Measurements from ENCODE around the gene AAR2.

AAR2 gene

GRCh38 chr20:36218380-36219064 is 17.8 kb upstream of the AAR2 start:
- no peak for DNase-seq

DNA sequence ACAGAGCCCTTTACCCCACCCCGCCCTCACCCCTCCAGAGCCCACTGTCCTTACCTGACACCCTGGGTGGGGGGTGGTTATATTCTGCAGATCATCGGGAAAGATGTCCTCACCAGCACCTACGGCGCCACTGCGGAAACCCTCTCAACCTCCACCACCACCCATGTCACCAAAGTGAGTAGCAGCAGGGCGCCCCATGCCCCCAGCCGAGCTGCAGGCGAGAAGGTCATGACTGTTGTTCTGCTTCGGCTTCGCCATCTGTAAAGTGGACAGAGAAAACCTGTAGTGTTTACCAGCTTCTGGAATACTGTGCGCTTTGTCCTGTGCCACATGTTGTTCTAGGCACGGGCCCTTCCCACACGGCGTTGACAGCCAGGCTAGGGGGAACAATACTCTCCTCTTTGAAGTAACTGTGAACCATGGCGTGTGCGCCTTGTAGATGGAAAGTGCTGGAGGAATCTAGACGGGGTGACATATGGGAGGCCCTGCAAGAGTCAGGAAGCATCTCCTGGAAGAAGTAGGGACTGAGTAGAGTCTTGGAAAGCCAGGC is 16.5 kb upstream of the AAR2 start:
- DNase-seq = no peak

- no peak for DNase-seq
Measured at GRCh38 chr20:36225666-36226065, 10.6 kb upstream of the AAR2 start.

GRCh38 chr20:36228770-36229169 is 7.5 kb upstream of the AAR2 start:
- no peak for DNase-seq

DNA sequence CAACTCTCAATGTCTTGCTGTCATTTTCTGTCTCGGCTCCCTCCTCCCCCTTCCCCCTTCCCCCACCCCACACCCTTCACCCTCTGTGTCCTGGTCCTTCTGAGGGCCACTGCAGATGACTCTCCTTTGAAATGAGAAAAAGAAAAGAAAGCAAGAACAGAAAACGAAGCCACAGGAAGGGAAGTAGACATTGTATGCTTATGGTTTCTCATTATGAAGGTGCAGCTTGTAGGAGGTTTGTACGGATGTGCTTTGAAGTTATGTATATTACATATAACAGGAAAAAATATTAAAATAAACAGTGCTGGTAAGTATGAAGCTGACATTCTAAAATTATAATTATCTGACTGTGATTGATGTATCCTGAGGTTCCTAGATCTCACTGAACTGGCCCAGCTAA is 6.3 kb upstream of the AAR2 start:
- DNase-seq = no peak

DNA sequence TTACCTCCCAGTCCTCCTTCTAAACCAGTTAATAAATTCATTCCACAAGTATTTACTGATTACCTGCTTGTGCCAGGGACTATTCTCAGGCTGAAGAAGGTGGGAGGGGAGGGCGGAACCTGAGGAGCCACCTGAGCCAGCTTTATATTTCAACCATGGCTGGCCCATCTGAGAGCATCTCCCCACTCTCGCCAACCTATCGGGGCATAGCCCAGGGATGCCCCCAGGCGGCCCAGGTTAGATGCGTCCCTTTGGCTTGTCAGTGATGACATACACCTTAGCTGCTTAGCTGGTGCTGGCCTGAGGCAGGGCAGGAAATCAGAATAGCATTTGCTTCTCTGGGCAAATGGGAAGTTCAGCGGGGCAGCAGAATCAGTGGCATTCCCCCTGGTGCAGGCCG is 4.9 kb upstream of the AAR2 start:
- DNase-seq = no peak

- no peak for DNase-seq
Measured at GRCh38 chr20:36234771-36235320, 1.4 kb upstream of the AAR2 start.

GRCh38 chr20:36236786-36237121 is 476 bp downstream of the AAR2 start:
- DNase-seq = no peak

- DNase-seq = no peak
Measured at GRCh38 chr20:36237477-36237876, 1.2 kb downstream of the AAR2 start.

DNA sequence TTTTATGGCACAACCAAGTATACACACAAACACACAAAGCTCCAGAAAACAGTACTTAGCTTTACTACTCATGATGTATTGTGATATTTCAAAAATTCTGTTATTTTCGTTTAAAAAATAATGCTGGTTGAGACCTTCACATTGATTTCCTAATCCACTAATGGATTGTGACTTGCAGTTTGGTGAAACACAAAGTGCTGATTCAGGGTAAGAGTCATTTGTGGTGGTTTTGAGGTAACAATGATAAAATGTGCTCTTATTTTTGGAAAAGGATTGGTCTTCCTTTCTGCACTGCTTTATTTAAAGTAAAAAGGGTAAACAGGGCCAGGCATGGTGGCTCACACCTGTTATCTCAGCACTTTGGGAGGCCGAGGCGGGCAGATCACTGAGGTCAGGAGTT is 1.9 kb downstream of the AAR2 start:
- DNase-seq = no peak

- no peak for DNase-seq
Measured at GRCh38 chr20:36238760-36239159, 2.5 kb downstream of the AAR2 start.

DNA sequence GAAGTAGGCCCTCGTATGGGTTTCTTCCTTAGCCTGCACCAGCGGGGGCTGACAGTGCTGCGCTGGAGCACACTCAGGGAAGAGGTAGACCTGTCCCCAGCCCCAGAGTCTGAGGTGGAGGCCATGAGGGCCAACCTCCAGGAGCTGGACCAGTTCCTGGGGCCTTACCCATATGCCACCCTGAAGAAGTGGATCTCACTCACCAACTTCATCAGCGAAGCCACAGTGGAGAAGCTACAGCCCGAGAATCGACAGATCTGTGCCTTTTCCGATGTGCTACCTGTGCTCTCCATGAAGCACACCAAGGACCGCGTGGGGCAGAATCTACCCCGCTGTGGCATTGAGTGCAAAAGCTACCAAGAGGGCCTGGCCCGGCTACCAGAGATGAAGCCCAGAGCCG is 3.8 kb downstream of the AAR2 start:
- DNase-seq = no peak

DNA sequence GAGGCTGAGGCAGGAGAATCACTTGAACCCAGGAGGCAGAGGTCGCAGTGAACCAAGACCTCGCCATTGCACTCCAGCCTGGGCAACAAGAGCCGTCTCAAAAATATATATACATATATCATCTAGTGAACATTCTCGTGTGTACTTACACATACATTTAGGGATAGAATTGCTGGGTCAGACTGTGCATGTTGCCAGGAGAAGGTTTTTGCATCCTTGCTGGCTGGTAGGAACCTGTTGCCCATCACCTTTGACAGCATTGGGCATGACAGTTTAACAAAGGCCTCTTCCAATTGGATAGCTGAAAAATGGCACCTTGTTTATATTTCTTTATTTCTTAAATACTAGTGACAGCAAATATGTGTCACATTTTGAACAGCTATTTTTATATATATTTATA is 5.4 kb downstream of the AAR2 start:
- no peak for DNase-seq

DNA sequence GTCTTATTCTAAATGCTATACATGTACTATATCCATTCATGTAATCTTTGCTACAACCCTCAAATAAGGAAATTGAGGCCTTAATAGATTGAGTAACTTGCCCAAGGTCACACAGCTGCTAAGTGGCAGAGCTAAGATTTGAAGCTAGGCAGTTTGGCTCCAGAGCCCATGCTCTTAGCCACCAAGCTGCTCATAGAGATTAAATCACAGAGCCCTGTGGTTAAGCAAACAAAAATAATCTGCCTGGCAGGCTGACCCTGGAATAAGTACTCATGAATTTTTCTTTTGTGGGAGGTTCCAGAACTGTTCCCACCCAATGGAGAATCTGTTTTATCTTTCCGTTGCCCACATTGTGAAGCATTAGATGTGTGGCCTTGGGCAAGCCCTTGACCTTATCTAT is 7.4 kb downstream of the AAR2 start:
- no peak for DNase-seq

- no peak for DNase-seq
Measured at GRCh38 chr20:36246401-36246800, 10.1 kb downstream of the AAR2 start.

DNA sequence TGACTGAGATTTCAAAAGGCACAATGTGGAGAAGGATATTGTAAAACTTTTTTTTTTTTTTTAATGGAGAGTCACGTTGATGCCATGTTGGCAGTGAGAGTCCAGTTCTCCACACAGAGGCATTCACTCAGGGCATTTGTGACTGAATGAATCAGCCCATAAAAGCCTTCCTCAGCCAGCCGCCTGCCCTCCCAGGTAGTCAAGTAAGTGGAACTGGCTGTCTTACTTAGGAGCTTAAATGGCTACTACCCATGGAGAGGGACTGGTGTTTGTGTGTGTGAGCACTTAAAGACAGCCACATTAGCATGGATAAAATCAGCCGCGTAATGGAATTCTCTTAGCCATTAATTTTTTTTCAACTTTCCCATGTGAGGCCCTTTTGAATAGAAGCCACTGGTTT is 12.6 kb downstream of the AAR2 start:
- DNase-seq = no peak

DNA sequence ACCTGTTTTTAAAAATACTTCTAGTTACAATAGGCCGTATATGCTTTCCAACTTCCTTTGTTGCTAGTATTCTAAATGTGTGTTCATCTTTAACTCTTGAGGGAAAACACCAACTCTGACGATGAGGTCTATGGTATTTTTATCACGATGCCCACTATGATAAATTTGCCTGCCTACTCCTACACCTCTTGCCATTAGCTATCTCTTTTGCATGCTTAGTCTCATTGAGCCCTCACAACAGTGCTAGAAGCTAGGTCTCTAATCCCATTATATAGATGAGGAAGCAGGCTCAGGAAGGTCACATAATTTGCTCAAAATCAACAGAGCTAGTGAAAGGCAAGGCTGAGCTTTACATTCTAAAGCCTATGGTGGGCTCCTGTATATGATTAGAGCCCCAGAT is 13.2 kb downstream of the AAR2 start:
- DNase-seq = no peak

GRCh38 chr20:36251426-36251825 is 15.1 kb downstream of the AAR2 start:
- DNase-seq = no peak

DNA sequence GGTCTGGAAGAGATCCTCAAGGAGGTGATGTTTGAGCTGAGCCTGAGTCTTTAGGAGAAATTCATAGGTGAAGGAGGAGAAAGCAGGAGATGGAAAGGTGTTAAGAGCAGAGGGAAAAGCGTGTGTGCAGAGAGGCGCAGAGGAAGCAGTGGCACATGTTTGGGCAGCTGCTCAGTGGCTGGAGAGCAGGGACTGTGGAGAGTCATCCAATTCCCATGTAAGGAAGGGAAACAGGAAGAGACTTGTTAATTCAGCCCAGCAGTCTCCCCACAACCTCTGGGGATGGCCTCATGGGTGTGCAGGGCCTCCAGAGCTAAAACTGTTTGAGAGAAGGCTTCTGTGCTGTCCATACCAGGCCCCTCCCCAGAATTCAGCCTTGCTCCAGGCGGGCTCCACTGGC is 16.2 kb downstream of the AAR2 start:
- no peak for DNase-seq

DNA sequence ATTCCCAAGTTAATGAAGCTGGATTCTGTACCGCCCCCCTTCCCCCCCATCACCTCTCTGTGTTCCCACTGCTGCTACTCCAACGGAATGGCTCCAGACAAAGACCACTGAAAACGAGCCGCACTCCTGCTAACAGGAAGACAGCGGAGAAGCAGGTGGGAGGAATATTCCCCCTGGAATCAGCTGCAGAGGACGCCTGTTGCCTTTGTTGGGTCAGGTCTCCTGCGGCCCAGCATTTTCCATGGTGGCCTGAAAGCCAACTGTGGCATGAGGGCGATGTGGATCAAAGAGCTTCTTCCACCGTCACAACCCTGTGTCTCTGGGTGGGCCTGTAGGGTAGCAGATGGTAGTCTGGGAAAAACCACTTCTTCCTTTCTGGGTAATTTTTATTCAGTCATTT is 16.8 kb downstream of the AAR2 start:
- DNase-seq = no peak

- DNase-seq = no peak
Measured at GRCh38 chr20:36254076-36254475, 17.8 kb downstream of the AAR2 start.

- DNase-seq = no peak
Measured at GRCh38 chr20:36255445-36255844, 19.2 kb downstream of the AAR2 start.

- no peak for DNase-seq
Measured at GRCh38 chr20:36259177-36260061, 23.1 kb downstream of the AAR2 start.

GRCh38 chr20:36260316-36260715 is 24.0 kb downstream of the AAR2 start:
- no peak for DNase-seq

Measured in NCI-H1694 treated with DMSO at 0.1 percent for 48 hours (cell line).